H1 (cell line): ENCODE data around the gene ZBTB48. TPM values are rescaled to one million over a fixed set of nuclear protein-coding genes. Genes with fewer than 3 reads are reported as not detected.

Experiments
- ASH2L ChIP-seq: fragments of 200-600, 300-600 bp; sonication (generic); IDR thresholded peaks from one replicate; pipeline ENCODE4 v1.7.1; 2017; ENCODE audit warnings: low read length
- BACH1 ChIP-seq: IDR thresholded peaks from 2 replicates; pipeline ENCODE4 v1.6.1; 2012; ENCODE audit warnings: low read length, improper control_type of control experiment
- BCL11A ChIP-seq, 2 experiments: IDR thresholded peaks; one replicate each; pipeline ENCODE4 v1.6.1; 2011; ENCODE audit warnings: low read depth in 2 of 2, low read length in 2 of 2, mild to moderate bottlenecking in 2 of 2
- EP300 ChIP-seq, 2 experiments: IDR thresholded peaks; 1 replicate in 1 of 2; 2 replicates in 1 of 2; pipeline ENCODE4 v1.6.1; 2011 to 2012; ENCODE audit warnings: low read depth in 2 of 2, low read length in 2 of 2, mild to moderate bottlenecking in 2 of 2, borderline replicate concordance in 1 of 2, inconsistent platforms in 1 of 2, moderate library complexity in 1 of 2
- EZH2 ChIP-seq: fragments of 200-600 bp; sonication (generic); IDR thresholded peaks from 2 replicates; pipeline ENCODE4 v1.7.1; 2012; ENCODE audit warnings: low read depth, mild to moderate bottlenecking, moderate library complexity, low read length, inconsistent platforms; ENCODE audit not compliant: severe bottlenecking
- GABPA ChIP-seq: IDR thresholded peaks from 2 replicates; pipeline ENCODE4 v1.6.1; 2011; ENCODE audit warnings: mild to moderate bottlenecking, low read length, moderate library complexity, borderline replicate concordance; ENCODE audit not compliant: insufficient read depth
- GTF2F1 ChIP-seq: IDR thresholded peaks from 2 replicates; pipeline ENCODE4 v1.6.1; 2012; ENCODE audit warnings: low read depth, low read length, improper control_type of control experiment, borderline replicate concordance
- HDAC6 ChIP-seq: IDR thresholded peaks from one replicate; pipeline ENCODE4 v1.7.1; 2012; ENCODE audit warnings: low read depth, mild to moderate bottlenecking, inconsistent platforms, low read length, moderate library complexity
- NANOG ChIP-seq: IDR thresholded peaks from 2 replicates; pipeline ENCODE4 v1.6.1; 2011; ENCODE audit warnings: low read length, low read depth, mild to moderate bottlenecking, inconsistent platforms; ENCODE audit not compliant: insufficient read depth, poor library complexity, severe bottlenecking
- POLR2A ChIP-seq, 2 experiments: IDR thresholded peaks; 1 replicate in 1 of 2; 2 replicates in 1 of 2; pipeline ENCODE4 v1.6.1; 2011; ENCODE audit warnings: low read depth in 2 of 2, low read length in 2 of 2, mild to moderate bottlenecking in 2 of 2; ENCODE audit errors: control extremely low read depth in 1 of 2
- RBBP5 ChIP-seq: IDR thresholded peaks from 2 replicates; pipeline ENCODE4 v1.7.1; 2012; ENCODE audit warnings: low read depth, mild to moderate bottlenecking, inconsistent platforms, low read length, moderate library complexity, borderline replicate concordance
- RFX5 ChIP-seq: IDR thresholded peaks from 2 replicates; pipeline ENCODE4 v1.6.1; 2011; ENCODE audit warnings: low read depth, low read length, improper control_type of control experiment, borderline replicate concordance
- SAP30 ChIP-seq: fragments of 300-600 bp; sonication (generic); IDR thresholded peaks from 2 replicates; pipeline ENCODE4 v1.7.1; 2012; ENCODE audit warnings: low read length, moderate library complexity, mild to moderate bottlenecking, inconsistent platforms; ENCODE audit not compliant: insufficient read depth, insufficient replicate concordance
- SIRT6 ChIP-seq: IDR thresholded peaks from one replicate; pipeline ENCODE4 v1.7.1; 2012; ENCODE audit warnings: low read length, inconsistent platforms
- TEAD4 ChIP-seq: IDR thresholded peaks from 2 replicates; pipeline ENCODE4 v1.6.1; 2012; ENCODE audit warnings: low read depth, low read length, inconsistent platforms, mixed read lengths
- ZNF274 ChIP-seq: IDR thresholded peaks from 2 replicates; pipeline ENCODE4 v1.7.0; 2012; ENCODE audit warnings: low read length, borderline replicate concordance; ENCODE audit errors: extremely low read depth
- polyA plus RNA-seq, 7 experiments: library from polyadenylated mRNA; depleted of rRNA in 3 of 7; stranded (reverse) in 5 of 7; unstranded in 2 of 7; fragments of >200 nt in 5 of 7; fragments of 200-250 nt in 2 of 7; gene quantifications; 1 replicate in 5 of 7; 2 replicates in 1 of 7; 4 replicates in 1 of 7; pipeline versions ENCODE4 v1.2.1 to v1.2.3, GENCODE V29; 2011 to 2013; ENCODE audit warnings: missing spikeins in 2 of 7, mixed read lengths in 2 of 7
- total RNA-seq: library from RNA; stranded (reverse); fragmentation: NEBNext Ultra II Directional; extraction: Animal tissue kit (Norgen Biotek cat#: 25700); gene quantifications from 2 replicates; pipeline ENCODE4 v1.2.1, GENCODE V29; 2021
- TF ChIP-seq, protein P1 (sequence below): IDR thresholded peaks from 2 replicates; pipeline ENCODE4 v1.6.1; 2012; ENCODE audit warnings: inconsistent platforms

The ZBTB48 gene
- total and polyA plus RNA-seq, 2 of the 8 experiments (the other 6 are each of a cell fraction or from before 2014, with no cell fraction given): 28.2 to 28.8 TPM

DNA sequence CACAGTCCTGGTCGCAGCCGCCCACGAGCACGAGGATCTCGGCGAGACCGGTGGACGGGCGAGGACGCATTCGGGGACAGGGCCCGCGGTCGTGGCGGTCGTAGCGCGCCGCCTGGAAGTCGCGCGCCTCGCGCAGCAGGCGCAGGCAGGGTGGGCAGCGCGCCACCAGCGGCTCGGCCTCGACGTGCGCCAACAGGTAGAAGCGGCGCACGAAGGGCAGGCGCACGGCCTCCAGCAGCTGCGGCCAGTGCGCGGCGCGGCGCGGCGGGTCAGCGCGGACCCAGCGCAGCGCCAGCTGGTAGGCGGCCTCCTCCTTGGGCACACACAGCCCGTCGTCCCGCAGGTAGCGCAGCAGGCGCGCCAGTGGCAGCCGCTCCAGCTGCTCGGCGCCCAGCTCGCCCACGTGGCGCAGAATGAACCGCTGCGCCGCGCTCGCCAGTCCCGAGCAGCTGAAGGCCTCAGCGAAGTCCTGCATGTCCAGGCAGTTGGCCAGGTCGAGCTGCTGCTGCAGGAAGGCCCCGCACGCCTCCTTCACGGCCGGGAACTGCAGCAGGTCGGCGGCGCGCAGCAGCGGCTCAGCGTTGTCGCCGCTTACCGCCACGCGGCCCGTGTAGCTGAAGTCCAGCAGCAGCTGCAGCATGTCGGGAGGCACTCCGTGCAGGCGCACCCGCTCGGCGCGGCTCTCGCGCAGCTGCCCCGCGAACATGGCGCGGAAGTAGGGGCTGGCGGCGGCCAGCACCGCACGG lies 22.3 kb downstream of the ZBTB48 start (continued):
- no peak for TF ChIP-seq ZNF274
- peak; percentile 66; the same call in 1 of the 2 replicates for TF ChIP-seq GABPA
- TF ChIP-seq NANOG: no peak
- TF ChIP-seq, protein P1, sequence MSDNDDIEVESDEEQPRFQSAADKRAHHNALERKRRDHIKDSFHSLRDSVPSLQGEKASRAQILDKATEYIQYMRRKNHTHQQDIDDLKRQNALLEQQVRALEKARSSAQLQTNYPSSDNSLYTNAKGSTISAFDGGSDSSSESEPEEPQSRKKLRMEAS: peak; percentile 90
- TF ChIP-seq EP300 (IDR thresholded peaks at IDR 0.05; ENCODE audit: borderline replicate concordance in 1 of 2, low read depth in 2 of 2, low read length in 2 of 2): no peak
- TF ChIP-seq EZH2: no peak
- peak; percentile 65 for TF ChIP-seq ASH2L
- no peak; the same call in 1 of the 2 replicates for TF ChIP-seq BACH1
- TF ChIP-seq GTF2F1: no peak
- no peak for TF ChIP-seq RFX5
- TF ChIP-seq TEAD4: no peak
- no peak for TF ChIP-seq SAP30
- 0 out of 2 replicates have a peak, but pooled peaks have one; percentile 16 for TF ChIP-seq RBBP5
- TF ChIP-seq SIRT6: no peak
- no peak for TF ChIP-seq HDAC6
- TF ChIP-seq BCL11A (IDR thresholded peaks at IDR 0.05; ENCODE audit: low read depth in 2 of 2, low read length in 2 of 2): no peak
- TF ChIP-seq POLR2A (IDR thresholded peaks at IDR 0.05; ENCODE audit: control extremely low read depth in 1 of 2, low read depth in 2 of 2, low read length in 2 of 2): no peak
